Measurements from ENCODE around the gene SLC44A3.

Gene SLC44A3

DNA sequence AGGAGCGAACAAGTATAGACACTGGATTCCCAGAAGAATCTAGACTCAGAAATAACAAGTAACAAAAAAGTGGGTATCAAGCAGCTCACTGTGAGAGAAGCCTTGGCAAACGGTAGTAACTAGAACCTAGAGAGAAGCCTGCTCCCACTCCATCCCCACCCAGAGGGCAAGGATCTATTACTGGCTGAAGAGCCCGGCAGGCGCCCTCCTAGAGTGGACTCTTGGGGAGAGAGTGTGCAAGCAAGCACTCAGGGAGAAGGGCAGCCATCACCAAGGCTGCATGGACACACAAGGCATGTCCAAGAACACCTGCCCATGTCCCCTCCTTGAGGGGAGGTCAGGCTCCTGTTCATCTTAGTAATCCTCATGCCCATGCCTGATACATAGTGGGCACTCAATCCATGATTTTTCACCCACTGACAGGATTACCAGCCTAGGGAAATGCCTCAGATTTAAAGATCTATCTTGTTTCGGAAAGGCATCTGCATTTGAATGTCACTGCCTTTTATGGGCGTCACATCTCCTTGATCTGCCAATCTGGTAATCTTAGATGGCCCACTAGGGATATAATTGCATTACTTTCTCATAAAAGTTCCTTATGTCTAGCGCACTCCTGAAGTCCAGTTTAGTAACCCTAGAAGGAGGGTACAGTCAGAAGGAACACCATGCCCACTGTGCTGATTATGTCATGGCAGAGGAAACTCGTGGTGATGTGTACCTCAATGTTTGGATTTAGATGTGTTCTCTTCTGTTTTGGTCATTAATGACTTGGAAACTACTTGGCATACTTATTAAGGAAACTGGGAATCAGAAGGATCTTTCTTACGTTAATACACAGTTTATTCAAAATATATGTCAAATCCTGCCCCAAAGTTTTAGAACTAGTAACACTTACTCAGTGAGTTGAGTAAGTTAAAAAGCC, 92.4 kb downstream of the SLC44A3 start:
- no peak for DNase-seq

DNA sequence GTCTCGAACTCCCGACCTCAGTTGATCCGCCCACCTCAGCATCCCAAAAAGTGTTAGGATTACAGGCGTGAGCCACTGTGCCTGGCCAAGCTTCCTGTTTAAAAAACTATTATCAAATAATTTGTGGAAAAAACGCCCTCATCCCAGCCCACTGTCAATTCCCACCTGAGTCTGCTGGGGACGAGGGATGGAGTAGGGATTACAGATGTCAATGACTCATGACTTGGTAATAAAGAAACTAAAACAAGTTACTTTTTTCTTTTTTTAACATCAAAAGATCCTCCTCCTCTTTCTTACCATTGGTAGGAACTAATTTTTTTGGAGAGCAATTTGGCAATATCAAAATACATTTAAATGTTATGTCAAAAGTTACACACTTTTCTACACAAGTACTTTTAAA, 97.1 kb downstream of the SLC44A3 start:
- DNase-seq, result no peak

DNA sequence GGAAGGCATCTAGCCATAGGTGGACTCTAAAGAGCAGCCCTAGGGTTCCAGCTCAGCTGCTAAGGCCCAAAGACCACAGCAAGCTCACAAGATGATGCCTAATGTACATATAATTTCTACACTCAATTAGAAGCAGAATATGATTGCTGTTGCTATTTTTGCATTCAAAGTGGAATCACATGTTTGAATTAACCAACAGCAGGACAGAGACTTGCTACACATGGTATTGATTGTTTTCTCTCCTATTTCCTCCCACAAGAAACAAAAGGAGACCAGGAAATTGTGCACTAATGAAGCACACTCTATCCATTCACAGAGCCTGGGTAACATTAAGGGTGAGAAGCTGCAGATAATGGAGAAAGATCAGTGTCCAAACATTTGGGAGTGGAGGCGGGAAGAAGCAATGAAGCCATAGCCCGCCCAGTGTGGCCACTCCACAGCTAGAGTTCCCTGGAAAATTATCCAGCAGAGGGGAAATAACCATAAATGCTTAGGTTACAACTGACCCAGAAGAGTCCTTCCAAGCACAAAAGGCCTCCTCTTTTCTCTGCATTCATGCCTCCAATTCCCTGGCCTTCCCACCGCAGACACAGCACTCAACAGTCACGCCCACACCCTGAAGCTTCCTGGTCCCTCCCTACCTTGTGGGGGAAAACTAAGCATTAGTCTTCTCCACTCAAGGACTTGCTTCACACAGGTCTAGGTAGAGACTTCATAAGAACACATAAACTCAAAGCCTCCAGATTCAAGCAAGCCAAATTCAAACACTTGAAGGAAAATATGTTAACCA, 99.3 kb downstream of the SLC44A3 start:
- DNase-seq, result no peak

DNA sequence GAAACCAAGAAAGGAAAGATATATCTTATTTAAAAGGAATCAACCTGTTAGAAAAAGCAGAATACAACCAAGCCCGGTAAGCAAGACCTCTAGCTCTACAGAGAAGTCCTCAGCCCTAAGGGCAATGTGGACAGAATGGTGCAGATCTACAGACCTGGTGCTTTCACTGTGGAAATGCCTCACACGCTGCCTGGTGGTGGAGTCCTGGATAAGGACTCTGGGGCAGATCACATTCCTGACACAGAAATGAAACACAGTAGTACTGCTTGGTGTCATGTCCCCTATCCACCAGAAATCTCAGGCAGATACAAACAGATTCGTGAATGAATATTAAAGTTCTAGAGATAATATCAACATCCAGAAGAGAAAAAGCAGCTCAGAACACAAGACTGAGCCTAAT, 99.9 kb downstream of the SLC44A3 start:
- no peak for DNase-seq

DNA sequence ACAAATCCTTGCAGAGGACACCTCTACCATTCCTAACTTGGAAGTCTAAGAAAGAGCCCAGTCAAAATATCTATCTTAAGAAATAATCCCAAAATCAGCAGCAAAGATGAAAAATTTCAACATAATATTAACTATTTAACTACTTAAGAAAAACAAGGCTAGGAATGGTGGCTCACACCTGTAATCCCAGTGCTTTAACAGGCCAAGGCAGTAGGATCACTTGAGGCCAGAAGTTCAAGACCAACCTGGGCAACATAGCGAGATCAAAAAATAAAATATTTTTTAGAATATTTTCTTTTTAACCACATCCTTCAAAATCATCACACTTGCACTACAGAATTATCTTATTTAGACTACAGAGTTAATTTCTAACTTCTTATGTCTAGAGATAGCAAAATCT, 101.8 kb downstream of the SLC44A3 start:
- DNase-seq, result no peak

DNA sequence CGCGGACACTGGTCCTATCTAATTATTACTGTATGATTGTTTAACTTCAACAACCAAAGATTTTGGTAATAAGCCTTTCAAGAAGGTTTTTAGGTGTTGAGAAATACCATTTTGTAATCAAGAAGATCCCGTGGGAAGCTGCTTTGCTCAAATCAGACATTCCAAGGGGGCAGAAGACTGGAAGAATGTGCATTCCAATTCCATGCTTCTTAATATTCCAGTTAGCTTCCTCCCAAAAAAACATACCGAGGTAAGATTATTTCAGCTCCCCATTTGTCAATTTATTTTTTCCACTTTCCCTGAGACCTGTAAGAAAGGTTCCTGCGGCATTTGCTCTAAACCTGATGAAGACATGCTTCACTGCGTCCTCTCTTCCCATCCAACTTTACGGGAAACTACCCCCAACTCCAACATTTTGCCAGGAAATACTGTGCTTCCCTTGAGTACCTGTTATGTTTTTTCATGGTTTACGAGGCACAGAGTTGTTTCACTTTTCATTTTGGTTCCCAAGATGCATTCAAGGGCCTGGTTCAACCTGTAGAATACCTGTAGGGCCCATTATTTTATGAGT, 102.7 kb downstream of the SLC44A3 start:
- DNase-seq, result no peak

DNA sequence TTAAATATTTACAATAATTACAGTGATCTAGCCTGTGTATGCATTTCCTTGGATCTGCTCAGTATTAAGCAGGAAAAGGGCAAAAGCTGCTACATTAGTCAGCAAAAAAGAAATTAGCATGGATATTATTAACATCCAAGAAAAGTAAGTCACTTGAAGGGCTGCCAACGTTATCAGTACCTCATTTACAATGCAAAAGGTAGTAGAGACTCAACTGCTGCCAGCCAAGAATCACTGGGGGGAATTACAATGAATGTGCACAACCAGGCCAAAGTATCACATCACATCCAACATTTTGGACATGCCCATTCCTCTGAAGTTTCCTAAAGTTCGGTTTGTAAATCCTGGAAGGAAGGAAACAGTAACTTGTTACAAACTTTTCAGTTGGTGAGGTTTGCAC, 104.8 kb downstream of the SLC44A3 start:
- DNase-seq, result no peak

DNA sequence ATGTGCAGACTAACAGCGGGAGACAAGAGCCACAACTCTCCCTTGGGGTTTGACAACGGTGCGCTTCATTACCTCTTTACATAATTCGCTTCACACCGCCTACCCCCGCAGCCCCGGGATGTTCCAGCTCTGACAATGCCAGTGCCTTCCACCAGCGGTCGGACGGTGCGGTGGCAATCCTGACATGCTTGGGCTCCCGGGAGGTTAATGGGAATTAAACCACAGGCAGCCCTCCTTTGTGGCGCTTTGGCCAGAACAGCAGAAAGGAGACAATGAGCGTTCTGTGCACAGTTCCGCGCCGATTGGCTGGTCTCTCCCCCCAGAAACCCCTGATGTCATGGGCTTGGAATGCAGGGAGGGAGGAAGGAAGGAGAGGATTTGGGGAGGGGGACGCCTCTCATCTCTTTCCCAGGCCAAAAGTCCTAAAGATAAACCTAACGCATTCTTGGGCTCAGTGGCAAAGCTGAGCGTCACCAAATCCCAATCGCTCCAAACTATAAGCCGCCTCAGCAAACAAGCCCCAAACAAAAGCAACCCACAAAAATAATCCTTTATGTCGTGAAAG, 105.5 kb downstream of the SLC44A3 start:
- peak in 1 of 2 donors; percentile 11 for DNase-seq

DNA sequence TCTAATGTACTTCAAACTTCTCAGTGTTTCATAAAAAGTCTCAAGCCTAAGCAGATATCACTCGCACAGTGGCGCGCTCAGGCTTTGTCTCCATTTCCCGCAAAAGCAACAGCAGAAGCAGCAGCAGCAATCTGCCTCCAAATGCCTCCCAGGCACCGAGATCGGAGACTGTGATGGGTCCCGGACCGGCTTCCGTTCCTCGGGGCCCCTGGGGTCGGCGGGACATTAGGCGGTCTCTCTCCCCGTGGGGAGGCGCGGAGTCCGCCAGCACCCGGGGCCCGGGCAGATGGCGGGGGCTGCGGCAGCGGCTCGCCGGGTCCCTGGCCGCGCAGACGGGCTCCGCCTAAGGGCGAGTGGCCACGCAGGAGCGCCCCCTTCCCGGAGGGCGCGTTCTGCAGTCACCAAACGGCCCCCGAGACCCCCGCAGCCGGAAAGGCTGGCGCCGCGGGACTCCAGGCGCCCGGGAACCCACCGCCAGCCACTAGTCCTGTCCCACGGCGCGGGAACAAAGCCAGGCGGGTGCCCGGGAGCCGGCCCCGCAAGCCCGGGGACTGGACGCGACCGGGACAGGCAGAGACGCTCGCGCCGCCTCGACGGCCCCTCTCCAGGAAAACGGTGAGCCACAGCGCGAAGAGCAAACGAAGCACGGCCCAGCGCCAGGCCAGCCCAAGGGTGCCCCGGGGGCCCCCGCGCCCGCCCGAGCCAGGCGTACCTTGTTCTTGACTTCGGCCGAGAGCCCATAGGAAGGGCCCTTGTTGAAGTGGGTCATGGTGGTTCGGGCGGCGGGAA, 106.2 kb downstream of the SLC44A3 start:
- DNase-seq, result peak in 1 of 2 donors; percentile 17

DNA sequence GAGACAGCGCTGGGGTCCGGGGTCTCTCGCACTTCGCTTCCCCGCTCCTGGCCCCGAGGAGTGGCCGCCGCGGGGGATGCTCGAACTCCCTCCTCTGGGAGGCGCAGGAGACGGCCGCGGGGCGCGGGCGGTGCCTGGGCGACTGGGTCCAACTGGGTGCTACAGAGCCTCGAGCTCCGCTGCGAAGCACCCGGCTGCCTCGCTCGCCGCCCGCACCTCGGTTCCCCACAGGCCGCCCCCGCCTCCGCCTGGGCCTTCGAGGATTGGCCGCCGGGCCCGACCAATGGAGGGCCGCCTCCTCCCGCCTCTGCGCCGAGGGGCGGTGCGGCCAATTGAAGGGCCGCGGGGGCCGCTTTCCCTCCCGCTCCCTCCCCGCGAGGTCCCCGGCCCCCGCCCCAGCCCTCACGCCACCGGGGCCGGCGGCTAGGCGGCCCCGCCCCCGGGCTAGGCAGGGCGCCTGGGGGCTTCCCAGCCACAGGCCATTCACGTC, 106.8 kb downstream of the SLC44A3 start, which contains the start of gene CNN3:
Gene CNN3, minus strand, starts transcription at position 196 of the 490 bp plus-strand sequence. CDS start 216 bp downstream, outside the sequence.
- peak; percentile 69 to 76 for DNase-seq

DNA sequence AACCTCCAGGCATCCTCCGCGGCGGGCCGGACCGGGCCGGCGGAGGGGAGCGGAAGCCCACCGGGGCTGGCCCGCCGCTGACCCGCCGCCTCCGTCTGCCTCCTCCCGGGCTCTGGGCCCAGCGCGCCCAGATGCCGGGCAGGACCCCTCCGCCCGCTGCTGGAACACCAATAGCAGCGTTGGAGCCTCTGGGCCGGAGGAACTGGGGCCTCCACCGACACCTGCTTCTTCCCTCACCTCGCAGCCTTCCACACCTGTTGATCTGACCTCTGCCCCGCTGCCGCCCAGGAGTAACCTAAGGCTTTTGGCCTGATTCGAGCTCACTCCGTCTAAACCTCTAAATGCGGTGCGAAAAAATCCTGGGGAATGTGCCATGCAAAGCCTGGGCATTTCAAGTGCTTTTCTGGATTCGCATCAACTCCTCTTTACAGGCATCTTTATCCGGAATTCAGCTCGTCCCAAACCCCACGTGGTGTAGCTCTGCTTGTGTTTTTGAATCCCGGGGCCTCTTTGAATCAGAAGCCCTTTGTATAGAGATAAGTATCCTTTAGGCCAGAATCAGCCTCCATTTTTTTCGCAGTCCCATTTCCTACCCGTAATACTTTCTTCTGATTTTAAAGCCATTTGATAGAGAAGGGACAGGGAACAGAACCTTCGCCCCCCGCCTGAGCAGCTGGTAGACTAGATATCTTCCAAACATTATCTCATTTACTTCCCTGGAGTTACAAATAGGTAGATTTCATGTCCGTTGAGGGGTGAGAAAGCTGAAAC, 107.4 kb downstream of the SLC44A3 start:
- no peak for DNase-seq

DNA sequence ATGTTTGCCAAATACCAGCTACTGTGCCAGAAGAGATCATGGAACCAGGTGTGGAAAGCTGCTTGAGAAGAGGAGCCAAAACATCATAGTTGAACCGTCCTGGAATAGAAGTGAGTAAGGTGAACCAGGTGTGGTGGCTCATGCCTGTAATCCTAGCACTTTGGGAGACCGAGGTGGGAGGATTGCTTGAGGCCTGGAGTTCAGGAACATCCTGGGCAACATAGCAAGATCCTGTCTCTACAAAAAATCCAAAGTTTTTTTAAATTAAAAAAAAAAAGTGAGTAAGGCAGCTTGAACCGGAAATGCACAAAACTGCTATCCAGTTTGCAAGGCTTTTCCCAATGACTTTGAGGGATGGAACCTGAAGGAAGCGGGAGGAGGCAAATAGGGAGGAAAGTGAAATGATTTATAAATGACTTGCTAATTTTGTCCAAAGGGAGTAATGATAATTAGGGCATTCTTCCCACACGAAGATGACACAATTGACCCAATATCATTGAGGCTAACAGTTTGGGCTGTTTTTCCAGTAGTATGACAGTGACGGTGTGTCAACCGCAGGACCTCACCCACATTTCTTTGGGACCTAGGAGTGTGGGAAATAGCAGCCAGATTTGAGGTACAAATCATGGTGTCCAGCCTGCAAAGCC, 108.3 kb downstream of the SLC44A3 start:
- DNase-seq, result no peak

DNA sequence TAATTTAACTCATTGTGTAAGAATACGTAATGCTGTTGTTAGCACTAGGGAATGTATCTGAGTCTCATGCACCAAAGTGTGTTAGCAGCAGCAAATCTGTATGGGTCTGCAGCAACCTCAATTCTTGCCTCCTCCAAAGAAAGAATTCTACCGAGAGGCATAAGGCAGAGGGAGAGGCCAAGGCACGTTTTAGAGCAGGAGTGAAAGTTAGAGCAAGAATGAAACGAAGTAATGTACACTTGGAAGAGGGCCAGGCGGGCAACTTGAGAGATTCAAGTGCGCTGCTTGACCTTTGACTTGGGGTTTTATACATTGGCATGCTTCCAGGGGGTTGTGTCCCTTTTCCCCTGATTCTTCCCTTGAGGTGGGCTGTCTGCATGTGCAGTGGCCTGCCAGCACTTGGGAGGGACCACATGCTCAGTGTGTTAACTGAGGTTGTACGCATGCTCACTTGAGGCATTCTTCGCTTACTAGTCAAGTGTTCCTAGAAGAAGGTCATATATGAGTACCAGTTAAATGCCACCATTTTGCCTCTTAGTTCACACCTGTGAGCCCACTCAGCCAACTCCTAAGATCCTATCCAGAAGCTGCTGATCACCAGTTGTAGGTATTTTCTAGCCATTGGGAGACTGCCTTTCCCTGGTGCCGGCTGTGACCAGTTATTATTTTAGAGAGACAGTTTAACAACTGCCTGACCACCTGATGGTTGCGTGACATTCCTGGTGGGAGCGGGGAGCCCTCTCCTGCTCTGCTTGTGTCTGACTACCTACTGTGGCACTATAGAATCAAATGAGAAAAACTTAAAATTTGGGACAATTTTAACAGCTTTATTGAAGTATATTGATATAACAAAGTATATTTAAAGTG, 109.4 kb downstream of the SLC44A3 start:
- no peak for DNase-seq

DNA sequence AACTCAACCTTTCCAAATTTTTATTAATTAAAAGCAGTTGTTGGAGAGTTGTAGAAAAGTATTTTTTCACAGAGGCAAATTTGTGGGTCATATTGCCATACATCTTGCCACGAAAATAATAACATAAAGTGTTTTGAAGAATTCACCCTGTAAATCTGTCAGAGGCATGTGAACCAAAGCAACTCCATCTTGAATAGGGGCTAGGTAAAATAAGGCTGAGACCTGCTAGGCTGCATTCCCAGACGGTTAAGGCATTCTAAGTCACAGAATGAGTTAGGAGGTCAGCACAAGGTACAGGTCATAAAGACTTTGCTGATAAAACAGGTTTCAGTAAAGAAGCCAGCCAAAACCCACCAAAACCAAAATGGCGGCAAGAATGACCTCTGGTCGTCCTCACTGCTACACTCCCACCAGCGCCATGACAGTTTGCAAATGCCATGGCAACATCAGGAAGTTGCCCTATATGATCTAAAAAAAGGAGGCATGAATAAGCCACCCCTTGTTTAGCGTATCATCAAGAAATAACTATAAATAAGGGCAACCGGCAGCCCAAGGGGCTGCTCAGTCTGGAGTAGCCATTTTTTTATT, 111.2 kb downstream of the SLC44A3 start:
- DNase-seq, result no peak

DNA sequence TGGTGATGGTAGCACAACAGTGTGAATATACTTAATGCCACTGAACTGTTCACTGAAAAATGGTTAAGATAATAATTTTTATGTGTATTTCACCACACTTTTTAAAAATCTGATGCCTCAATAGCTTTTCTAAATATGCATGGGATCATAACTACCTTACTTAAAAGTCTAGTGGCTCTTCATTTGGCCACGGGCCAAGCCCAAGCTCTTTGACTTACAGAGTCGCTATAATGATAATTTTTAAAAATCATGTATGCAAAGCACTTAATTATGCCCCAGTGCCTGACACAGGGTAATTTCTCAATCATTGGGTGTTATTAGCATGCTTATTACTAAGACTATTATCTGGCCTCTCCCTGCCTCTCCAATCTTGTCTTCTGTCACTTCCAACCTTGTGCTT, 114.4 kb downstream of the SLC44A3 start:
- no peak for DNase-seq

DNA sequence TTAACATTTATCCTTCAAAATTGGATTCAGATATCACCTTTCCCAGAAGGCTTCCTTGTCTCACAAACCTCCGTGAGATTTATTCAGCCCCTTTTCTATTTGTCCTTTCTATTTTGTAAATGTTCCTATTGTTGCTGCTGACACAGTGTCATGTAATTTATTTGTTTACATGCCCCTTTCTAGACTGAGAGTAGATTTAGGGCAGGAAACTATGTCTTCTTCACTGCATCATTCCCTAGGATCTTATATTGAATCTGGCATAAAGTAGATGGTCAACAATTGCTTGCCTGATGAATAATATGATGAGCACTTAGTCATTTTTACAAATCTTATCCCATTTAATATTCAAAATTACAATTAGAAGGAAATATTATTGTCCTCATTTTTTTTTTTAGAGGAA, 114.9 kb downstream of the SLC44A3 start:
- no peak for DNase-seq

DNA sequence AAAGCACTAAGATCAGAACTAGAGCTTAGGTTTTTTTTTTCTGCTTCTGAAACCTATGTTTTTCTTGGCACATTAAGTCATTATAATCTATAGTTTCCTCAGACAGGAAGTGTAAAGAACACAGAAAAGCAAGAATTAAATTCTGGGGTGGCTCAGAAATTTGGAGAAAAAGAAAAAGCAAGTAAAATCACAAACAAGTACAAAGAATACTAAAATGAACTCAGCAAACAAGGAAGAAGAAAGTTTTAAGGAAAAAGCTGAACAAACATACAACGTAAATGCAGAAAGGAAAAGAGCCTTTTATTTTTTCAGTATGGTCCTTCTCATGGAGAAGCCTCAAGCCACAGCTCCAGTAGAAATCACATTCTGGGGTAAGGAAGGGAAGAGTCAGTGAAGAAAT, 115.3 kb downstream of the SLC44A3 start:
- no peak for DNase-seq

DNA sequence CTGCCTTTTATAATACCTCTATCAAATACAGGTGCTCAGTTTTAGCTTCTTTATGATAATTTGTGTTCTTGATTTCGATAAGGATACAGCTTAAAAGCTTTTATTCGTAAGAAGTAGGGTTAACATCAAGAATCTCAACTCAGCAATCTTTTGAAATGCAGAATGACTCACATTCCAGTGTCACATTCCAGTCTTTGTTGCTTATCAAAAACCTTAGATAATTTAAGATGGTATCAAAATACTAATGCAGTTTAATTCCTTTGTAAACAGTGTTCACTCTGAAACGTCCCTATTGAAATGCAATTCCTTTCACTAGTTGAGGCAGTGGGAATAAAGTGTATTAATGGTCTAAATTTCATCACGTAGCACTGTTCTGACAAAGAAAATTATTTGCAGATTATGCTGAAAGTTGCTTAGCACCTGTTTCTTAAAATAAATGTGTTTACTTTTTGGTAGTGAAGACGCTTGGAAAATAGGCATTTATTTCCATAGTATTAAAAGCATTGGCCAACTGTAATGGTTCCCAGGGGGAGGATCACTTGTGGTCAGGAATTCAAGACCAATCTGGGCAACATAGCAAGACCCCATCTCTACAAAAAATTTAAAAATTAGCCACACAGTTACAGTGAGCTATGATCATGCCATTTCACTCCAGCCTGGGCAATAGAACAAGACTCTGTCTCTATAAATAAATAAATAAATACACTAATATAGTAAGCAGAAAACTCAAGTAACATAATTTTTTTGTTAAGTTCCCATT, 116.9 kb downstream of the SLC44A3 start:
- DNase-seq, result no peak

DNA sequence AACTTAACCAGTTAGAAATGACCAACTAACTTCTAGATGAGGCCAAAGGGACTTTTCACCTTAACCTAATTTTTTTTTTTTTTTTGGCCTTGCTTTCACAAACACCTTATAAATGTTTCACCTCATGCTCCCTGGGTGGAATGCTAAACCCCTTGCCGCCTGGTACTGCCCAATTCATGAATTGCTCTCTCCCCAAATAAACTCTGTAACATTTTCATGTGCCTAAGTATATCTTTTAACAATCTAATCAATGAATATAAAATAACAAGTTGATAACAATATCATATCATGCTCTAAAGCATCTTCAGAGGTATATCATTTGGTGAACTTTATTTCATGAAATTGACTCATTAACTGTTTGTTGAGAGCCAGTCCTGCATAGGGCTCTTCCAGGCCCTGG, 117.7 kb downstream of the SLC44A3 start:
- no peak for DNase-seq
